Glomerular endothelial cell (primary cell): ENCODE measurements around the gene CCM2. TPM values are rescaled to one million over a fixed set of nuclear protein-coding genes. Genes with fewer than 3 reads are reported as not detected.
"Not testable (repeated sequence)": the region's sequence is repeated elsewhere in the genome, so short reads cannot be mapped to it uniquely, and the experiment has no call there.

Source experiments
- DNase-seq: peaks from one replicate; pipeline ENCODE4 v3.0.0-alpha.2; 2011; ENCODE audit warnings: low read depth, low spot score; ENCODE audit errors: extremely low read depth
- total RNA-seq: library from RNA; depleted of rRNA; stranded (reverse); fragments of >200 nt; gene quantifications from 2 replicates; pipeline ENCODE4 v1.2.3, GENCODE V29; 2015

Gene CCM2
- total RNA-seq, 1 donor from 2014 or later: 64.6 TPM

DNA sequence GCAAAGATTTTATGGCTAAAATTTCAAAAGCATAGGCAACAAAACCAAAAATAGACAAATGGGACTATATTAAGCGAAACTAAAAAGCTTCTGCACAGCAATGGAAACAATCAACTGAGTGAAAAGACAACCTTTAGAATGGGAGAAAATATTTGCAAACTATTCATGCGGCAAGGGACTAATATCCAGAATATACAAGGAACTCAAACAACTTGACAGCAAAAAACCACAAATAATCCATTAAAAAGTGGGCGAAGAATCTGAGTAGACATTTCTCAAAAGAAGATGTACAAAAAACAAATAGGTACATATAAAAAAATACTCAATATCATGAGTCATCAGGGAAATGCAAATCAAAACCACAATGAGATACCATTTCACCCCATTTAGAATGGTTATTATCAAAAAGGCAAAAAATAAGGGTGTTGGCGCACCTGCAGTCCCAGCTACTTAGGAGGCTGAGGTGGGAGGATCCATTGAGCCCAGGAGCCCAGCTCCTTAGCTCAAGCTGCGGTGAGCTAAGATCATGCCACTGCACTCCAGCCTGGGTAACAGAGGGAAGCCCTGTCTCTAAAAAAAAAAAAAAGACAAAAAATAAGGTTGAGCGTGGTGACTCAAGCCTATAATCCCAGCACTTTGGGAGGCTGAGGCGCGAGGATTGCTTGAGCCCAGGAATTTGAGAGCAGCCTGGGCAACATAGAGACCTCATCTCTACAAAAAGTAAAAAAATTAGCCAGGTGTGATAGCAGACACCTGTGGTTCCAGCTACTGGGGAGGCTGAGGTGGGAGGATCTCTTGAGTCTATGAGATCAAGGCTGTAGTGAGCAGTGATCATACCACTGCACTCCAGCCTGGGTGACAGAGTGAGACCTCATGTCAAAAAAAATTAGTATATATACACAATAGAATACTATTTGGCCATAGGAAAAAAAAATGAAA, 4.2 kb upstream of the CCM2 start:
- no peak for DNase-seq

DNA sequence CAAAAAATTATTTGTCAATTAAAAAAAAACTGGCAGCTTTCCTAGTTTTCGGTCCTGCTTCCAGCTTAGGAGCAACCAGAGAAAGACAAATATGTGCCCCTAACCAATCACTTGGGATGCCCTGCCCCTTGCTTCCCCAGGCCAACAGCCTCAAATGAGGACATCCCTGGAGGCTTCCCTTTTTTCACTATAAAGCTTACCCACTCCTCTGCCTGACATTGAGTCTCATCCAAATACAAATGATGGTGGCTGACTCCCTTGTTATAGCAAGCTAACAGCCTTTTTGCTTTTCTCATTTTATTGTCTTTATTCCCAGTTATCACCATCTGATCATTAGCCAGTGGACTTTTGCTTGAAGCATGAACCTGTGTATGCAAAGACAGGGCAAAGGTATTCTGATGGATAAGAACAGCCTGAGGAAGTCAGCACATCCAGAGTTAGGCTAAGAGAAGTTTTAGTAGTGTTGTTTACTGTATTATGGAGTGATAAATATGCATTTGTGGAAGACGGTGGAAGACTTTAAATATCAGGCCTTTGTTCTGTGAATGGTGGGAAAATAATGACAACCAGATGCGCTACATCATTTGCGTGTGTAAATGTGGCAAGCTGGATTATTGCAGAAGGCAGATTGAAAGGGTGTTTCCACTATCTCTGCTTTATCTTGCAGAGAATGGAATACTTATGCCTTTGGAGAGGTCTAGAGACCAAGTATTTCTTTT, 1.7 kb upstream of the CCM2 start:
- no peak for DNase-seq

DNA sequence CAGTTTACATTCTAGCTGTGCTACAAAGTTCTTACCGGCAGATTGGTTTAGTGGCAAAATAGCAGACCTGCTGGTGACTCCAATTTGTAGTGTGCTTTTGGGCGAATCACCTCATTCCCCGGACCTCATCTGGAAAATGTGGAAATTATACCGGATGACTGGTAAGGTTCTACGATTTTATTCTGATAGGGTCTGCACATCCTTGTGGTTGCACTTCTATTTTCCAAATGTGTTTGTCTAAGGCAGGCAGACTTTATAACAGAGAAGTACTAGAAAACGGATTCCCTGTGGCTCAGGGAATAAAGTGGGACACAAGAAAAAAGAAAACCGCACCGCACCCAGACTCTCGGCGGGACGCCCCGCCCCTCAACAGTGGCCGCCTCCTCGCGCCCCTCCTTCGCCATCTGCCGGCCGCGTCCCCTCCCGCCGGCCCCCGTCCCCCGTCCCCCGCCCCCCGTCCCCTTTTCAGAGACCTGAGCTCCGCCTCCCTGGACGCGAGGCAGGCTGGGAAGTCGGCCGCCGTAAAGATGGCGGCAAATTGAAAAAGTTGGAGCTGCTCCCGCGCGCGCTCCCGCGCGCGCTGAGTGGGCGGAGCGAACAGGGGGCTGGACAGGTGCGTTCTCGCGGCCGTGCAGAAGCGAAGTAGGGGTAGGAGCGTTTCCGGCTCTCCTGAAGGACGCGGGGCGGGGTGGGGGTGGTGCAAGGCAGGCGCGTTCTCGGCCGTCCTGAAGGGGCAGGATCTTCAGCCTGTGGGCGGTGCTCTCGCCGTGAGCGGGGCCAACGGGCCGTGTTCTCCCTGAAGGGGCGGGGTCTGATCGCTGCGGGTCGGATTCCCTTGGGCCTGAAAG, 532 bp upstream of the CCM2 start:
- DNase-seq: peak; percentile 69

DNA sequence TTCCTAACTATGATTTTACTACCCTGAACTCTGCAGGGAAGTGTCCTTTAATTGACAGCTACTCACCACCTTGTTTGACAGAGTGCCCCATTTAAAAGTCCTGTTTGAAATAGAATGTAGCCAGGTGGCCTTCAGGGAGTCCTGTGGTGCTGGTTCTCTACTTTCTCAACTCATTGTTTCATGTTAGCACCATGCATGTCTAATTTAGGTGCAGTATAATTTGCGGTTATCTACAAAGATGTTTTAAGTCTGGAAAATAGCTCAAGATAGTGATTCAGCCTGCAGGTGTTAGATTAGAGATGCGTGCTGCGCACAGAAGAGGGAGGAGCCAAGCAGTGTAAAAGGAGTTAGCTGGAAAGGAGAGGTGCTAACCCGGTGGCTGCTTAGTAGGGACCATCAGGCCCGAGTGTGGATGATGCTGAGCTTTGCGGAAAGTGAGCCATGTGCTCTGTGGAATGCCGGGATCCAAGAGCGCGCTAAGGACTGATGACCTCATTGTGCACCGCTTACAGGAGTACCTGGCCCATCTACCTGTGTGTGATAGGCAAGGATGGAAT, 1.2 kb downstream of the CCM2 start:
- DNase-seq: no peak

DNA sequence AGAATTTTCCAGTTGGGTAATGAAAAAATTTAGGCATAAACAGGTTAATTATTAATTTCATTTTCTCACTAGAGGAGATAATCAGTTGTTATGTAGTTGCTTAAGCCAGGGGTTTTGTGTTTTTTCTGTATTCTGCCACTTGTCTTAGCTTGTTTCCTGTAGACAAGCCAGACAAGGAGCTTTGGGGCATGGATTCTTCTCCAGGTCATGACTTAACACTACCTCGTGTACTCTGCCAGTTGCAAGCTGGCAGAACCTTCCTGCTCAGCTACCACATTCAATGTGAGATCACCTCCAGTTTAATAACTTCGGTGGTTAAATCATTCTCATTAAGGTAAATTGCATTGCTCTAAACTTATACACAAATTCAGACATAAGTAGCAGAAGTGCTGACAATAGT, 1.8 kb downstream of the CCM2 start:
- no peak for DNase-seq

DNA sequence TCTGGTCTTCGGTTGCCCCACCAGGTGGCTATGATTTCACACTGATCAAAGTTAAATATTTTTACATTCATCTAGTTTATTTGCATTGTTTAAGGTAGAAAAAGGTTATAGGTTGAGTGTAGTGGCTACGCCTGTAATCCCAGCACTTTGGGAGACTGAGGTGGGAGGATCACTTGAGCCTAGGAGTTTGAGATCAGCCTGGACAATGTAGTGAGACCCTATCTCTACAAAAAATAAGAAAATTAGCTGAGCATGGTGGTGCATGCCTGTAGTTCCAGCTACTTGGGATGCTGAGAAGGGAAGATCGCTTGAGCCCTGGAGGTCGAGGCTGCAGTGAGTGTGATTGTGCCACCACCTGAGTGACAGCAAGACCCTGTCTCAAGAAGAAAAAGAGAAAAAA, 3.8 kb downstream of the CCM2 start:
- no peak for DNase-seq

DNA sequence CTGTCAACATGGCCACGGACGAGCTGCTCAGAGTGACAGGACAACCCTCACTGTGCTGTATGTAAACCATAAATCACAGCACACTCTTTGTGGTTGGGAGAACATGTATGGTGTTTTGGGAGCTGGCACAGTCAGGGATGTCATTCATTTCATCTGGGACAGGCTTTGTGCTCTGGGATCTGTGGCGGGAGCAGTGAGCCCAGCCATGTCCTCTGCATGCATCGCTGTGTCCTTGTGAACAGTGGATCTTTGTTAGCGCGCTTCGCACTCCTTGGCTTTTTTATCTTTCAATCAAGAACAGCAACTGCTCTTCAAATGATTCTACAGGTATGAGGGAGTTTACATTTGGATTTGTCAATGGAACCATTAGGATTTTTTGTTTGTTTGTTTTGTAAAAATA, 7.1 kb downstream of the CCM2 start:
- DNase-seq: no peak

DNA sequence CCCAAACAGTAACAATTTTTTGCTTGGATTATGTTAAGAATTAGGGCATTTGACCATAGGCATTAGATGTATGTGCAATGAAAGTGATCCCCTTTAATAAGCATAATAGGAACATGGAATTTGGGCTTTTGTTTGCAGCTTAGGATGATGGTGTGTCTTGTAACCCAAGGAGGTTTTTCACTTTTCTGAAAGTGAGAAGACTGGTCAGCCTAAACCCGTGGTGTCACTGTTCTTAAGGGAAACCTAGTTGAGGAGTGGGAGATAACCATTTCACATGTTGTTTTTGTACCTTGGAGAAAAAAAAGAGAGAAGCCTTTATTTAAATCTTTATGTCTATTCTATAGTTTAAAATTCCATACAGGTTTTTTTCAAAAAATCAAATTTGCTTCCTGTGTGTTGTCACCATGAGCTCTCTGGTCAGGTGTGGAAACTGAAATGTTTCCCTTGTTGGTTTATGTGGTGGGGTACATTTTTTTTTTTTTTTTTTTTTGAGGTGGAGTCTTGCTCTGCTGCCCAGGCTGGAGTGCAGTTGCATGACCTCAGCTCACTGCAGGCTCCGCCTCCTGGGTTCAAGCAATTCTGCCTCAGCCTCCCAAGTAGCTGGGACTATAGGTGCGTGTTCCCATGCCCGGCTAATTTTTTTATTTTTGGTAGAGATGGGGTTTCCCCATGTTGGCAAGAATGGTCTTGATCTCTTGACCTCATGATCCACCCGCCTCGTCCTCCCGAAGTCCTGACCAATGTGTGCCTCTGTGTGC, 7.7 kb downstream of the CCM2 start:
- DNase-seq: no peak

DNA sequence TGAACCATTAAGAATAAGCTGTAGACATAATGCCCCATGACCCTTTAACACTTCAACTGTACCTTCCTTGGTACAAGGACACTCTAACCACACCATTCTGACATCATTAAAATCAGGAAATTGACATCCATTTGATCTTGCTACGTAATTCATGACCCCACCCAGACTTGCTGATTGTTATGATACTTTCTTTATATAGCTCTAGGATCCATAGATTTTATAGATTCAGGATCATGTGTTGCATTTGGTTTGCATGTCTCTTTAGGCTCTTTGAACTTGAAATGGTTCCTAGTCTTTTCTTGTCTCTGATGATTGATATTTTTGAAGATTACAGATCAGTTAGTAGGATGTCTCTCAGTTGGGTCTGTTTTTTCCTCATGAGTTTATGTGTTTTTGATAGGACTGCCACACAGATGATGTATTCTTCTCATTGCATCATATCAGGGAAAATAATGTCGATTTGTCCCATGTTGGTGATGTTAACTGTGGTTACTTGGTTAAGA, 13.5 kb downstream of the CCM2 start:
- no peak for DNase-seq

DNA sequence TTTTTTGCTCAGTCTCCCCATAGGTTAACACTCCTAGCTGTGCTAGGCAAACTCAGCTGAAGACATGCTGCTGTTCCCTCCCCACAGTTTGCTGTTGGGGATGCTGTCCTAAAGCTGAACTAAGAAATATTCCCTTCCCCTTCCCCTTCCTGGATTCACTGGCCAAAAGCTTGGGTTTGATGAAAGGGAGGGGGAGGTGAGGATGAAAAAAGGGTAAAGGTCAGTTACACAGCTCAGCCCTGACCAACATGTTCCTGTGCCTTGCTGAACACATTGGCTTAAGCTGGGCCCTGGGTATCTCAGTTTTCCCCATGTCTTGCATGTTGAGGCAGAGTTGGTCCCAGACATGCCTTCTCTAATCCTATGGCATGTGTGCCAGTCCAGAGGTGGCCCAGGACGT, 15.3 kb downstream of the CCM2 start:
- DNase-seq: no peak

DNA sequence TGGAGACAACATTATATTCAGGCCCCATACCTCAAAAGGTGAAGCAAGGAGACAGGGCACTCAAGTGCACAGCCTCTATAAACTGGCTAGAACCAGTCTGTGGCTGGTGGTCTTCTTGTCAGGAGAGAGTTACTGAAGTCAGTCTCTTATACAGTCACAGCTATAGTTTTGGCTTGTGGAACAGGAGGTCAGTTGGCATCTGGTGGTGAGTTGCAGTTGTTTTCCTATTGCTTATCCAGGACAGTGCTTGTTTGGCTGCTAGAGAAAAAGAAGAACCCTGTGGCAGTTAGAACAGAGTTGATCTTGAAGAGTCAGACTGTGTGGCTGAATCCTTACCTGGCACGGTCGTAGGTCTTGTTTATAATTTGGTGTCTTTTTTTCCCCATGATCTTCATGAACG, 17.3 kb downstream of the CCM2 start:
- no peak for DNase-seq

DNA sequence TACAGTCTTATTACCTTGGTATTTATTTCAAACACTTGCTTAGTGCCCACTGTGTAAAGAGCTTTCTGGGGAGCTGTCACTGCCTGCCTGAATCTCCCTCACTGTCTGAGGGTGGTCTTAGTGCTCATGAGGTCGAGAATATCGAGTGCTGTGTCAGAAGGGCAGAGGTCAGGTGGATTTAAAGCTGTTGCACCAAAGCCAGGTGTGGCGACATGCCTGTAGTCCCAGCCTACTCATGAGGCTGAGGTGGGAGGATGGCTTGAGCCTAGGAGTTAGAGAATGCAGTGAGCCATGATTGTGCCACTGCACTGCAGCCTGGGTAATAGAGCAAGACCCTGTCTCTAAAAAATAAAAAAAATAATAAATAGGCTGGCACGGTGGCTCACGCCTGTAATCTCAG, 20.9 kb downstream of the CCM2 start:
- no peak for DNase-seq

DNA sequence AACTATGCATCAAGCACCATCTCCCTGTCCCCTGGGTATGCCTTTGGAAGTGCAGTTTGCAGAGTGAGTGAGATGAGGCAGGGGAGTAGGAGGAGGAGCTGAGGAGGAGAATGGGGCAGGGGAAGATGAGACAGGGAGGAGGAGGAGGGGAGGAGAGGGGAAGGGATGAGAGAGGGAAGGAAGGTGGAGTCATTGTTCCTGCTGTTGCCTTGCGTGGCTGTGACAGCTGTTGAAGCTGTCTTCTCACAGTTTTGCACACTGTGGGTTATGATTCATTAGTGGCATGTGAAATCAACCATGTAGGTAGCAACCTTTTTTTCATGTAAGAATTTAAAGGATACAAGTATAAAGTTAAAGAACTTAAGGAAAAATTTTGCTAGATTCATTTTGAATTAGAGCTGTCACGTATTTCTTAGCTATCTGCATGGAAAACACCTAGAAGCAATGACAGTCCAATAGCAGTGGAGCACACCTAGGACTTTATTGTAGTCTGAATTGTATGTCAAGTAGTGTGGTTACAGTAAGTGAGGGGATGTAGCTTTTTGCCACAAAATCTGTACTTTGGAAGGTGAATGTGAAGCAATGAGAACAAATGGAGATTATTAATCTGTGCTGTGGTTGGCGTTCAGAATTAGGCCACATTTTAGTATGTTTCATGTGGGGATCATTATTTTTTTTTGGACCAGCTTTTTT, 21.7 kb downstream of the CCM2 start:
- no peak for DNase-seq

DNA sequence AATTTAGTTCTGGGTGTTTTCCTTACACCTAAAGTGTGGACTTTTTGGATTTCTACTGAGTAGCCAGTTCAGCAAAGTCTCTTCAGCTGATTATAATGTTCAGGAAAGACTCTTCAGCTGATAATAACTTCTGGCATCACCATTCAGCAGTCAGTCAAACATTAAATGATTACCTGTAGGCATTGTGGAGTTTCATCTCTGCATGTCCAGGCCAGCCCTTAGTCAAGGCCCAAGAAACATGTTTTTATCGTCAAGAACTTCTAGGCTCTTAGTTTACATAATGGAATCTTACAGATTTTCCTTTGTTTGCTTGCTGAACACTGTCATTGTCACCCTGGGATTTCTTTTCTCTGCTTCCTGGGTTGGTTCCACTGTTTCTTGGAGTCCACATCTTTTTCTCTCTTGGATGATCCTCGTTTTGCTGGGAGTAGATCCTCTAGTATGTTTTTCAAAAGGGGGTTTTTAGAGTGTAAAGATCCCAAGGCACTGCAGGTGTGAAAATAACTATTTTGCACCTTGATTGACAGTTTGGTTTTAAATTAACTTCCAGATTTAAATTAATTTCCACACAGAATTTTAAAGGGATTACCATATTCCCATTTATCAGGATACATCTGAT, 24.2 kb downstream of the CCM2 start:
- DNase-seq: no peak

DNA sequence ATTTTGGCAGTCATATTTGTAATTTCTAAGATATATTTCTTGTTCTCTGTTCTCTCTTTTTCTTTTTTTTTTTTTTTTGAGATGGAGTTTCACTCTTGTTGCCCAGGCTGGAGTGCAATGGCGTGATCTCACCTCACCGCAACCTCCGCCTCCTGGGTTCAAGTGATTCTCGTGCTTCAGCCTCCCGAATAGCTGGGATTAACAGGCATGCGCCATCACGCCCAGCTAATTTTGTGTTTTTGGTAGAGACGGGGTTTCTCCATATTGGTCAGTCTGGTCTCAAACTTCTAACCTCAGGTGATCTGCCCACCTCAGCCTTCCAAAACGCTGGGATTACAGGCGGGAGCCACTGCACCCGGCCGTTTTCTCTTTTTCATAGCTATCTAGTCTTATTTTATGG, 25.5 kb downstream of the CCM2 start:
- not testable (repeated sequence) for DNase-seq

DNA sequence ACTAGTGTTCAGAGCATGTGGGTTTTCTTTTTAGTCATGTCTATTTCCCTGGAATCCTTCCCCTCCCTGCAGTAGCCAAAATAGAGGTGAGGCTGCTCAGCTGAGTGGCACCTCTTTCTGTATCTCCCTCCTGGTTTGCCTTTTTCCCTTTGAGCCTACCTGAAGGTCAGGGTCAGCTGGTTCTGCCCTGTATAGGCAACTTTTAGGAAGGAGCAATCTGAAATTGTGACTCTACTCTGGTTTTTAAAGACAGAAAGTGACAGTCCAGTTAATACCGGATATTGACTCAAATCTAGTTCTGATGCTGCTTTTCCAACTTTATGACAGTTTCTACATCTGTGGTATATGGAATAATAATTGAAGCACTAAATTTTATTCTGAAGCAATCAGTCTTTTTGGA, 26.0 kb downstream of the CCM2 start:
- no peak for DNase-seq

DNA sequence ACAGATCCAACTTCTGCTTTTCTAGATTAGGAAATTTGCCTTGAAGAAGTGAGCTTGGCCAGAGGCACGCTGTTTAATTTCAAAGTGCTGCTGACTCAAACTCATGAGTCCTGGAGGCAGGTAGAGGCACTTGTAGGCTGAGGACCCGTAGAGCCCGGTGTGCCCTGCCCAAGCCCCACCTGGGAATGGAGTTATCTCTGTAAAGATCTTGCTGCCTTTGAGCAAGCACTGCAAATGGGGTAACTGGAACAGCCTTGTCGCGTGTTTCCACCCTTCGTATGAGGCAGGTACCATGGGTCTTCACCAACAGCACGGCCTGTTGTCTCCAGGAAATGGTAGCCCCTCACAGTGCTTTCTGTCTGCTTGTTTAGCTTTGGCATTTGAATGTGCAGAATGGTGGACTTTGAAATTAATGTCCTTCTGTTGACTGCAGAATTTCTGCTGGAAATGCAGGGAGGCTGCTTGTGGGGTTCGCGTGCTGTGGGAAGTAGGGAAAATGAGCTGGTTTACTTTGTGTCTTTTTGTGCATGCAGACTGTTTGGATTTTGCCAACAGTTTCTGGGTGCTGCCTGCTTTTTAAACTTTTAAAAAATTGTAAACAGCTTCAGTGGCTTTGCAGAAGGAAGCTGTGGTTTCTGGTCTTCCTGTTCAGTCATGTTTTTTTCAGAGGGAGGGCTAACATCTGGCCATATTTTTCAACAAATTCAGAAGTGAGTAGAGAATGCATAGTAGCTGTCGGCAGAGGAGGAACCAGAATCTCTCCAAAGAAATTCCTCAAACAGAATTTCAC, 27.2 kb downstream of the CCM2 start:
- DNase-seq: no peak

DNA sequence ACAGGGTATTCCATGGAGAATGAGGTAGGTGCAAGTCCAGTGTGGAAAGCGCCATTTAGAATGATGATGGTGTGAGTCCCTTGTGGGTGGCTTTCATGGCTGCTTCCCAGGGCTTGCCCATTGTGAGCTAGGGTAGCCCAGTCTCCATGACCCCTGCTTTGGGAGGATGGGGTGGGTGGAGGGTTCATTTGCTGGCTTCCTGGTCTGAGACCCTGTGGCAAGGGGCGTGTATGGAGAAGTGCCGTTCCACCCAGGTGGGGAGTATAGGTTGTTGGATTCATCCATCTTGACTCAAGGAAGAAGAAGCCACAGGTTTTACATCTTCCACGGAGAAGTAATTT, 27.7 kb downstream of the CCM2 start:
- no peak for DNase-seq
